Ectodermal cell (in vitro differentiated cells): ENCODE data around the gene ADTRP.

Experiments used
- H3K27ac ChIP-seq: 2 replicates; pipeline ENCODE4 v1.7.0; 2013; ENCODE audit warnings: mild to moderate bottlenecking, low read depth, low read length; ENCODE audit not compliant: insufficient read depth, poor library complexity, severe bottlenecking
- H3K27me3 ChIP-seq: 2 replicates; pipeline ENCODE4 v1.7.0; 2013; ENCODE audit warnings: mild to moderate bottlenecking, low read length; ENCODE audit not compliant: insufficient read depth, control insufficient read depth, poor library complexity, severe bottlenecking
- H3K36me3 ChIP-seq: one replicate; pipeline ENCODE4 v1.7.0; 2013; ENCODE audit warnings: low read length; ENCODE audit not compliant: control insufficient read depth, insufficient read depth
- H3K4me1 ChIP-seq: one replicate; pipeline ENCODE4 v1.7.0; 2013; ENCODE audit warnings: low read length; ENCODE audit not compliant: control insufficient read depth, insufficient read depth
- H3K4me3 ChIP-seq: 2 replicates; pipeline ENCODE4 v1.7.0; 2013; ENCODE audit warnings: low read depth, low read length, control low read depth; ENCODE audit not compliant: insufficient read depth
- H3K9me3 ChIP-seq: 2 replicates; pipeline ENCODE4 v1.7.0; 2013; ENCODE audit warnings: mild to moderate bottlenecking, low read length, moderate library complexity; ENCODE audit not compliant: control insufficient read depth
- WGBS, 2 experiments: methylation state at CpG; one replicate each; pipeline ENCODE4 v1.1.7; 2013; ENCODE audit warnings: missing lambda C conversion rate in 2 of 2; 5-methylcytosine and 5-hydroxymethylcytosine counted together

The ADTRP gene

DNA sequence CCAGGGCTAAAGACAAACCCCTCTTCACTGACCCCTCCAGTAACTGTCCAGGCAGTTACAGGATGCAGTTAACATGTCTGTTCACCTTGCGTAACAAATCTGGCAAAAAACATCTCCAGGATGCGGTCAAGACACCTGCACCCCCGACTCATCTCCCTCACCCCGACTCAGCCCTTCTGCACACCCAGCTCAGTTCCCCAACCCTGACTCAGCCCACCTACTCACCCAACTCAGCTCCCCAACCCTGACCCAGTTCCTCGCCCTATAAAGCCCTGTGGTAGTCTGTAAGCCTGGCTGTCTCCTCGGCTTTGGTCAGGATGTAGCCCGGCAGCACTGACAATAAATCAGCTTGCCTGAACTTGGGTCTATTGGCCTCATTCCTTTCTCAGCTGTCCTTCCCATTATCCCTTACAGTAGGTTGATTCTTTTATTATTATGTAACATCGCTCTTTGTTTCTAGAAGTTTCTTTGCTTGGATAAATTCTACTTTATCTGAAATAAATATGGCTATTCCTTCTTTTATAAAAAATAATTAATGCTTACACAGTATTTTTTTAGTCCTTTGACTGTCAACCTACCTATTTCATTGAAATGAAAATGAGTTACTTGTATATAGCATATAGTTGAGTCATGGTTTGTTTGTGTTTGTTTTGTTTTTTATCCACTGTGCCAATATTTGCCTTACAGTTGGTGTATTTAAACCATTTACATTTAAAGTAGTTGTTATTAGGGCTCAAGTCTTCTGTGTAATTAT is 12.9 kb upstream of the ADTRP start:
- H3K27ac ChIP-seq: no peak overlapping the region
- 82 to 87% methylated on average over 7 of the region's 8 CpGs for WGBS, 2 experiments
- H3K27me3 ChIP-seq: no peaks in the 10 kb centered on the region
- no peak overlapping the region for H3K4me3 ChIP-seq
- no peaks in the 10 kb centered on the region for H3K9me3 ChIP-seq
- no peaks in the 10 kb centered on the region for H3K36me3 ChIP-seq
- H3K4me1 ChIP-seq: peaks cover 6% of the 10 kb centered on the region

DNA sequence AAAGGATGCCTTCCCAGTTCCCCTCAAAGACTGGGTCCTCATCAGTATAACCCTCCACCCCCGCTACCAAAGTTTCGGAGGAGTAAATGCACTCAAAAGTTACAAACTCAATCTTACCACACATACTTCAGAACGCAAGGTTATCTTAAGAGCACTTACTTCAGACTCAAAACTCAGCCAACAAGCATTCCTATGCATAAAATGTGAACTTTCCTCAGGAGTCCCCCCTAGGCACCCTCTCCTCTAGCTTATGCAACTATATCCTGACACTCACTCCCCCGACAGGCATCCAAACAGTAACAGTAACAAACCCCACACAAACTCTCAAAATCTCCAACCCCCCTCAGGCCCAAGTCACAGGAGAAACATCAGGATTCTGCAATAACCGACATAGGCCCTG is 11.1 kb upstream of the ADTRP start:
- Histone ChIP-seq H3K27me3 (no peaks in the 10 kb centered on the region), H3K4me3 (no peak overlapping the region), H3K4me1 (peaks cover 6% of the 10 kb centered on the region), H3K27ac (no peak overlapping the region), H3K36me3 (no peaks in the 10 kb centered on the region), H3K9me3 (no peaks in the 10 kb centered on the region)
- 92 to 93% methylated on average over 5 of the region's 5 CpGs for WGBS, 2 experiments

DNA sequence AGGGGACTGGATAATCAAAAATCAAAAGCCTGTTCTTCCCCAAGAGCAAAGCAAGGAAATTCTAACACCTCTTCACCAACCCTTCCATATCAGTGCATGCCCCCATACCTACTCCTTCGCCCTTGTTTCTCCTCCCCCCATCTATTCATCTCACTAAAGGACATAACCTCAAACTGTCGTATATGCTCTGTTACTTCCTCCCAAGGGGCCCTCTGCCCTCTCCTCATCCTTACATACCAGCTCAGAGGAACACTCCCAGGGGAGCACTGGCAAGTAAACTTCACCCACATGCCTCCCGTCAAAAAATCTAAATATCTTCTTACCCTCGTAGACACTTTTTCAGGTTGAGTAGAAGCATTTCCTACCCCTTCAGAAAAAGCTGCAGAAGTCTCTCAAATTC is 9.4 kb upstream of the ADTRP start:
- Histone ChIP-seq H3K27ac (no peak overlapping the region), H3K4me1 (peaks cover 6% of the 10 kb centered on the region), H3K9me3 (no peaks in the 10 kb centered on the region), H3K27me3 (no peaks in the 10 kb centered on the region), H3K36me3 (no peaks in the 10 kb centered on the region), H3K4me3 (no peak overlapping the region)
- 94 to 95% methylated on average over 4 of the region's 4 CpGs for WGBS, 2 experiments

DNA sequence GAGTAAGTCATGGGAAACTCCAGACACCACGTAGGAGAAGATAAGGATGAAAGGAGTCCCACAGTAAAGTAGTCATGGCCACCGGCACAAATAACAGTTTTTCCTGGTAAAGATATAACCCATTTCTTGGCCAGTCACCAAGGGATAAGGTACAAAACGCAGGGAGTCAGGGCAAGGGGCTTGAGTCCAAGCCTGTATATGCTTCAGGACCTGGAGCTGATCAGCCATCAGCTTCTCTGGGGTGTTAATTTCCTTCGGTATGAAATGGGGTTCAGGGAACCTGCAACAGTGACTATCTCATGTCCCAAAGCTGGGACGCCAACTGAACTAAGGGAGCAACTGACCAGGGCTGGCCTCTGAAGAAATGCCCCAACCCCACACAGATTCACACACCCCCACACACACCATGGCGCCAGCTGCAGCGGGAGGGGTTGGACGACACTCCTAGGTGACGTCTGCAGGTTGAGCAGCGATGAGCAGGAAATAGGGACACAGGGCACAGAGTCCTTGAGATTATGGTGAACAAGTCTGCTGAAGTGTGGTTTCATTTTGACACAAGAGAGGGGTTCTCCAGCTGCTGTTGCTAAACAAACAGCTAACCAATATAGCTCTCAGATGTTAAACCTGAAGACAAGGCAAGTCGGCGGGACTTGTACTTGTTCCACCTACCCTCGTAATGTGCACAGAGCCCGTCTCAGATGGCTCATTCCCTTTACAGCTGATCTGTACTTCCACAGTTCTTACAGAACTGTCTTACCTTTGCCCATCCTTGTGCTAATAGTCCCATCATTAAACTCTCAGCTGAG is 7.4 kb upstream of the ADTRP start:
- no peak overlapping the region for H3K4me3 ChIP-seq
- H3K36me3 ChIP-seq: no peaks in the 10 kb centered on the region
- H3K9me3 ChIP-seq: no peaks in the 10 kb centered on the region
- no peaks in the 10 kb centered on the region for H3K27me3 ChIP-seq
- WGBS, 2 experiments: 84 to 86% methylated on average over 14 of the region's 14 CpGs
- H3K27ac ChIP-seq: no peak overlapping the region
- H3K4me1 ChIP-seq: peaks cover 6% of the 10 kb centered on the region

DNA sequence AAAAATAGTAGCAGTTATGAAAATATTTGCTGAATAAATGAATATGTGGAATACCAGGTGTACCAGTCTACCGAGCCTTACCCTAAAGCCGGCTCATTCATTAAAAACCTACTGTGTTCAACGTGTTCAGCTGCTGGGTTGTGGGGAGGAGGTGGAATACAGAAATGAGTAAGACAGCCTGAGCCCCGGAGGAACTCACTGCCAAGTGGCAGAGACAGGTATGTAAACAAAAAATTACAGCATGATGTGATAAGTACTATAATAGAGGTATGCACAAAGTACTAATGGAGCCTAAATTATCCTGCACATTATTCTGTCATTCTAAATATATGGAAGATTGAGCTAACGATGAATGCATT is 6.8 kb upstream of the ADTRP start:
- Histone ChIP-seq H3K27me3 (no peaks in the 10 kb centered on the region), H3K9me3 (no peaks in the 10 kb centered on the region), H3K4me1 (peaks cover 1% of the 10 kb centered on the region), H3K36me3 (no peaks in the 10 kb centered on the region), H3K27ac (no peak overlapping the region), H3K4me3 (no peak overlapping the region)
- 95 to 100% methylated on average over 5 of the region's 5 CpGs for WGBS, 2 experiments

DNA sequence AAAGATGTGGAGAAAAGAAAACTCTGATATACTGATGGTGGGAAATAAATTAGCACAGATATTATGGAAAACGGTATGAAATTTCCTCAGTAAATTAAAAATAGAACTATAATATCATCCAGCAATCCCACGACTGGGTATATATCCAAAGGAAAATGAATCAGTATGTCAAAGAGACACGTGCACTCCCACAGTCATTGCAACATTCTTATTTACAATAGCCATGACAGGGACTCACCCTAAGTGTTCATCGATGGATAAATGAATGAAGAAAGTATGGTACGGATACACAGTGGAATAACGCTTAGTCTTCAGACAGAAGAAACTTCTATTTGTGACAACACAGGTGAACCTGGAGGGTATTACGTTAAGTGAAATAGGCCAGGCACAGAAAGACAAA is 5.7 kb upstream of the ADTRP start:
- 92% methylated on average over 5 to 6 of the region's 7 CpGs for WGBS, 2 experiments
- no peaks in the 10 kb centered on the region for H3K9me3 ChIP-seq
- H3K4me1 ChIP-seq: peaks cover under 1% of the 10 kb centered on the region
- H3K4me3 ChIP-seq: no peak overlapping the region
- no peaks in the 10 kb centered on the region for H3K36me3 ChIP-seq
- H3K27me3 ChIP-seq: no peaks in the 10 kb centered on the region
- H3K27ac ChIP-seq: no peak overlapping the region

DNA sequence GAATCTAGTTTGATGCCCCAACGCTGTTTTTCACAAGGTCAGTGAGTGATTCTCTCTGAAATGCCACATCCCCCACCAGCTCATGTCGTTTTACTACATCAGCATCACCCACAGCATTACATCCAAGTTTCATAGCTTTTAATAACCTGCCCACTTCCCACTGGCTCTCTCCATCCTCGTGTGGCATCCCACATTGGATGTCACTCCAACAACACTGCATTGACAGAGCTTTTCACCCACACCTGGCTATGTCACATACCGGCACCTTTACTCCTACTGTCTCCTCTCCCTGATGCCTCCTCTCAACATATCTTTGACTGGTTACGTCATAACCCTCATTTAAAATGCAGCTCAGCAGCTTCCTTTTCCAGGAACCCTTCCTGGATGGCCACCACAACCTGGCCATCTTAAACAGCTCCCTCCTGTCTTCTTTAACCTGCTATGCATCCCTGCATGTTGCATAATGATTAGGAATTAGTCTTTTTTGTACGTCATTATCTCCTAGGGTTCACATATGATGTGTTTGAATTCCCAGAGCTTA is 5.0 kb upstream of the ADTRP start:
- Histone ChIP-seq H3K4me3 (no peak overlapping the region), H3K27ac (no peak overlapping the region), H3K9me3 (no peaks in the 10 kb centered on the region), H3K36me3 (no peaks in the 10 kb centered on the region), H3K27me3 (no peaks in the 10 kb centered on the region), H3K4me1 (peaks cover 3% of the 10 kb centered on the region)
- WGBS, 2 experiments: 91 to 92% methylated on average over 6 of the region's 6 CpGs

DNA sequence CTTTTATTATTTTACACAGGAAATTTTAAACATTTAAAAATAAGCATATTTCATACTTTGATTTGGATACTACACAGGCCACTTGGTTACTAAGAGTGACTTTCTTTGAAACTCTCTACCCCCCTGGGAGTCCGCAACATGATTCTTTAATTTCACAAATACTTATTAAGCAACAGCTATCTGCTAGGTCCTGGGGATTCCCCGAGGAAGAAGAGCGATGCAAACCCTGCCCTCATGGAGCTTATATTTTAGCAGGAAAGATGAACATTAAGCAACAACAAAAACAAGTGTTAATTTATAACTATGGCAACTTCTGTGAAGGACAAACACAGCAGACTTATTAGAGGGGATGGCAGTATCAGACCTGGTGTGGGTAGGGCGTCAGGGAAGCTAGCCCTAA is 3.9 kb upstream of the ADTRP start:
- peaks cover 3% of the 10 kb centered on the region for H3K4me1 ChIP-seq
- no peaks in the 10 kb centered on the region for H3K36me3 ChIP-seq
- no peaks in the 10 kb centered on the region for H3K27me3 ChIP-seq
- 79 to 96% methylated on average over 2 to 4 of the region's 4 CpGs for WGBS, 2 experiments
- no peaks in the 10 kb centered on the region for H3K9me3 ChIP-seq
- no peak overlapping the region for H3K4me3 ChIP-seq
- H3K27ac ChIP-seq: no peak overlapping the region

DNA sequence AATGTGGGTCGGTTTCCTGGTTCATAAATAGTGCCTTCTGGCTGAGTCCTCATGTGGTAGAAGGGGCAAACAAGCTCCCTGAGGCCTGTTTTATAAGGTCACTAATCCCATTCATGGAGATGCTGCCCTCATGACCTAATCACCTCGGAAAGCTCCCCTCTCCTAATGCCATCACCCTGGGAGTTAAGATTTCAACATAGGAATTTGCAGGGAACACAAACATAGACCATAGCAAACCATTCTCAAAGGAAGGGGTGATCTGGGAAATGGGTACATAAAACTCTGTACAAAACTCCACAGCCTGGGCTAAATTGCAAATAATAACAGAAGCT is 1.5 kb upstream of the ADTRP start:
- H3K27me3 ChIP-seq: no peaks in the 10 kb centered on the region
- H3K27ac ChIP-seq: no peak overlapping the region
- H3K36me3 ChIP-seq: no peaks in the 10 kb centered on the region
- no peak overlapping the region for H3K4me3 ChIP-seq
- H3K9me3 ChIP-seq: no peaks in the 10 kb centered on the region
- H3K4me1 ChIP-seq: peaks cover 3% of the 10 kb centered on the region
- 51 to 61% methylated on average over 2 of the region's 2 CpGs for WGBS, 2 experiments

DNA sequence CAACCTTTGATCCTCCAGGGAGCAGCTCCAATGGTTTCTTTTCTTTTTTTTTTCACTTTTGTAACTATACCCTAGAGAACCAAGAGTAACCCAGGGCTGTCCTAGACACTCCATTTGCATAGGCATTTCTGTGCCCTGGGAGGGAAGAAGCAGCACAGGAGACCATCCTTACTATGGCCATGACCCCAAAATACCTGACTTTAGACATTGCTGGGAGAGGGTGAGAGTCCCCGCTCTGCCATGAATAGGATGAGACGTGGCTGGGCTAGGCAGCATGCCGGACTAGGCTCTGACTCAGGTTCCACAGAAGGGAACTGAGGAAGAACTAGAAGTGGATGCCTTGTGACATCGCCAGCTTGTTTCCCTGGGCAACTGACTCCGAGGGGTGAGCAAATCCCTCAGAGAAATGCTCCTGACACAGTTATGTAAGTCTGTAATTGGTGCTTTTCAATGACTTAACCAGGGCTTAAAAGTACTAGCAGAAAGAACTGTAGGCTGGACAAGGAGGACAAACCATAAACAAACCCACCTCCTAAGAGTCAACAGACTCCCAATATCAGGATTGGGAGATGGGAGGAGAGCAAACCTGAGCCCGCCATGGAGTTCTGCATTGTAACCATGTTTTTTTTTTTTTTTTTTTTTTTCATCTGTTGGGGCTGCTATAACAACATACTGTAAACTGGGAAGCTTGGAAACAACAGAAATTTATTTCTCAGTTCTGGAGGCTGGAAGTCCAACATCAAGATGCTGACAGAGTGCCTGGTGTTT is 910 bp upstream of the ADTRP start:
- H3K4me3 ChIP-seq: no peak overlapping the region
- no peaks in the 10 kb centered on the region for H3K9me3 ChIP-seq
- no peaks in the 10 kb centered on the region for H3K36me3 ChIP-seq
- WGBS, 2 experiments: 87 to 89% methylated on average over 5 to 6 of the region's 6 CpGs
- peak overlapping the region; percentile 64 for H3K27ac ChIP-seq
- H3K4me1 ChIP-seq: peaks cover 3% of the 10 kb centered on the region
- no peaks in the 10 kb centered on the region for H3K27me3 ChIP-seq
